Natural killer cell (primary cell): Measurements from ENCODE around the gene ZNF605. TPM values are rescaled to one million over a fixed set of nuclear protein-coding genes. Genes with fewer than 3 reads are reported as not detected.

Source experiments
- ATAC-seq, 3 donors: fragments of 150-1000 bp in 2 of 3; fragments of 200-7000 bp in 1 of 3; cut with Tn5 transposase; 1 replicate in 1 of 3; 2 replicates in 2 of 3; pipeline ENCODE4 v1.10.0; 2021; ENCODE audit warnings: mild to moderate bottlenecking in 2 of 3, moderate library complexity in 2 of 3
- DNase-seq, 2 donors: peaks; one replicate each; pipeline versions ENCODE4 v3.0.0 to v3.0.0-alpha.2; 2013 to 2021; ENCODE audit warnings: mixed read lengths in 1 of 2
- H3K27ac ChIP-seq: one replicate; pipeline ENCODE4 v1.5.1; 2013; ENCODE audit warnings: mild to moderate bottlenecking, low read length
- H3K27me3 ChIP-seq: one replicate; pipeline ENCODE4 v1.6.1; 2013; ENCODE audit warnings: low read length; ENCODE audit not compliant: control insufficient read depth, insufficient read depth
- H3K36me3 ChIP-seq: one replicate; pipeline ENCODE4 v1.6.1; 2013; ENCODE audit warnings: low read length; ENCODE audit not compliant: control insufficient read depth, insufficient read depth
- H3K4me1 ChIP-seq: one replicate; pipeline ENCODE4 v1.6.1; 2013; ENCODE audit warnings: low read length; ENCODE audit not compliant: control insufficient read depth, insufficient read depth
- H3K4me3 ChIP-seq: one replicate; pipeline ENCODE4 v1.5.1; 2013; ENCODE audit warnings: low read length
- H3K9me3 ChIP-seq: one replicate; pipeline ENCODE4 v1.6.1; 2013; ENCODE audit warnings: low read length; ENCODE audit not compliant: control insufficient read depth, insufficient read depth
- H3K27ac Mint-ChIP-seq, 2 donors: one replicate each; pipeline ENCODE4 v1.8.0; 2022; ENCODE audit warnings: mild to moderate bottlenecking in 2 of 2, mixed read lengths in 2 of 2, moderate library complexity in 1 of 2
- H3K27me3 Mint-ChIP-seq, 2 donors: one replicate each; pipeline ENCODE4 v1.8.0; 2022; ENCODE audit warnings: low read depth in 2 of 2, mixed read lengths in 2 of 2
- H3K36me3 Mint-ChIP-seq: one replicate; pipeline ENCODE4 v1.8.0; 2022; ENCODE audit warnings: mixed read lengths
- H3K4me1 Mint-ChIP-seq, 2 donors: one replicate each; pipeline ENCODE4 v1.8.0; 2022; ENCODE audit warnings: mixed read lengths in 2 of 2
- H3K4me3 Mint-ChIP-seq: one replicate; pipeline ENCODE4 v1.8.0; 2022; ENCODE audit warnings: mild to moderate bottlenecking, moderate library complexity, mixed read lengths
- H3K9me3 Mint-ChIP-seq, 2 donors: one replicate each; pipeline ENCODE4 v1.8.0; 2022; ENCODE audit warnings: mixed read lengths in 2 of 2
- CTCF ChIP-seq: fragments of 200-600 bp; IDR thresholded peaks from one replicate; pipeline ENCODE4 v1.8.0; 2022; ENCODE audit warnings: antibody characterized with exemption
- WGBS: methylation state at CpG from one replicate; pipeline ENCODE4 v1.1.7; 2013; ENCODE audit warnings: missing lambda C conversion rate; ENCODE audit not compliant: insufficient coverage; 5-methylcytosine and 5-hydroxymethylcytosine counted together
- intact Hi-C: fragments of 100-400 bp; cut with micrococcal nuclease; formaldehyde crosslinking; loops from one replicate; pipeline ENCODE4 v1.14.2; 2022
- total RNA-seq, 4 donors: library from RNA; stranded (reverse); fragments of 120-200 nt in 1 of 4; gene quantifications; one replicate each; pipeline versions ENCODE4 v1.2.3 to v1.2.4, GENCODE V29; 2013 to 2022

ZNF605 gene
- total RNA-seq, 3 donors from 2014 or later (not counting 1 experiment from before 2014, with no cell fraction given): 6.0 to 15.8 (median 7.6) TPM

DNA sequence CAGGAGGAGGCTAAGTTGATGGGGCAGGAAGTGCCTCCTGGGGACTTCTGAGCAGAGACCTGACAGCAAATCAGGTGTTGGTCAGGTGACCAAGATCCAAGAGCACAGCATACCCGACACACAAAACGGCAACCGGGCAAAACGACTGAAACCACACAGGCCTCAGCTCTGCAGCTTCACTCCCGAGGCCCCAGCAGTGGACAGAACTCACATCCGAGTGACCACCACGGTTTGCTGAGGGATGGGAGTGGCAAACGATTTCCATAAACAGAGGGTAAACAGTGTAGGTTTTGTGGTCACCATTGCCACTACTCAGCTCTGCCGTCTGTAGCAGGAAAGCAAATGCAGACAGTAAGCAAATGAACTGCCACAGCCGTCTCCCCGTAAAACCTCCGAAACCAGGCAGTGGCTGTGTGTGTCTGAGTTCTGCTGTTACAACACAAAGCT, 83.1 kb downstream of the ZNF605 start:
- Histone ChIP-seq H3K4me1 (peaks cover 12% of the 10 kb centered on the region), H3K9me3 (no peaks in the 10 kb centered on the region), H3K27ac (no peak overlapping the region), H3K4me3 (no peak overlapping the region), H3K27me3 (no peaks in the 10 kb centered on the region), H3K36me3 (peaks cover 66% of the 10 kb centered on the region)
- H3K27me3 Mint-ChIP-seq: no peaks in the 10 kb centered on the region
- H3K4me3 Mint-ChIP-seq: no peak overlapping the region
- H3K9me3 Mint-ChIP-seq: no peaks in the 10 kb centered on the region
- H3K27ac Mint-ChIP-seq: no peak overlapping the region
- peaks cover 0 to 5% of the 10 kb centered on the region in 2 donors for H3K4me1 Mint-ChIP-seq
- intact Hi-C loops: no loop called here
- DNase-seq (peak in 1 of 2 donors; percentile 56), ATAC-seq (no peak)
- 87% methylated on average over 12 of the region's 12 CpGs for WGBS
- peaks cover 6% of the 10 kb centered on the region for H3K36me3 Mint-ChIP-seq
- TF ChIP-seq CTCF: no peak

DNA sequence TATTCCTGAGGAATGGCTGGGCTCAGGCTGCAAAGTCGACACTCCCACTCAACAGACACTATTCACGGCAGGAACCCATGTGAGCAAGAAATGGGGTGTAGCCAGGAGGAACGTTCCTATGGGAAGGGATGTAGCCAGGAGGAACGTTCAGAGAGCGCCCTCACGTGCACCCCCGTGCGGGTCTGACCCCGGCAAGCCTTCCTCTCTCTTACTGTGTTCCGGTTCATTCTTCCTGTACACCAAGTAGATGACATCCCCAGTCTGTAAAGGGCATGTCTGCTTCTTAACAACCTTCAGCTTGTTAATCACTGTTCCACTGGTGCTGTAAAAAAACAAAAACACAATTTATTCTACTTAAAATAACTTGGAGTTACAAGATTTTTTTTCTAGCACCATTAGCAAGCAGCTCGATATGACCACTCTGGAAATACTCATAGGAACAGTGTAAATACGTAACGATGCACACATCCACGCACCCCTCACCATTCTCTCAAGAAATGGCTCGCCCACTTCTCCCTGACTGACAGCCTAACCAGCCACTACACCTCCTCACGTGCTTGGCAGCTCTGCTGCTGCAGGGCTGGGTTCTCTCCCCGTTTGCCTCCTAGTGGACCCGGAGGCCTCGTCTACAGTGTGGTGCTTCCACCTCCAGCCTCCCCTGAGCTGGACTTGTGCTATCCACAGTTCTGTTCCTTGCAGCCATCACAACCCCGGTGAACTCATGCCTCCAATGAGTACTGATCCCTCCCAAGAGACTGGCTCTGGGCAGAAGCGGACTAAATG, 83.8 kb downstream of the ZNF605 start:
- no peak overlapping the region for H3K27ac ChIP-seq
- no peak for TF ChIP-seq CTCF
- H3K4me3 ChIP-seq: no peak overlapping the region
- WGBS: 98% methylated on average over 21 of the region's 21 CpGs
- no peaks in the 10 kb centered on the region for H3K9me3 ChIP-seq
- Mint-ChIP-seq H3K9me3 (no peaks in the 10 kb centered on the region), H3K4me1 (peaks cover 0 to 5% of the 10 kb centered on the region in 2 donors), H3K36me3 (peaks cover 6% of the 10 kb centered on the region), H3K4me3 (no peak overlapping the region), H3K27me3 (no peaks in the 10 kb centered on the region), H3K27ac (no peak overlapping the region)
- H3K27me3 ChIP-seq: no peaks in the 10 kb centered on the region
- peaks cover 67% of the 10 kb centered on the region for H3K36me3 ChIP-seq
- DNase-seq (no peak), ATAC-seq (no peak)
- intact Hi-C loops: no loop called here
- peaks cover 12% of the 10 kb centered on the region for H3K4me1 ChIP-seq

DNA sequence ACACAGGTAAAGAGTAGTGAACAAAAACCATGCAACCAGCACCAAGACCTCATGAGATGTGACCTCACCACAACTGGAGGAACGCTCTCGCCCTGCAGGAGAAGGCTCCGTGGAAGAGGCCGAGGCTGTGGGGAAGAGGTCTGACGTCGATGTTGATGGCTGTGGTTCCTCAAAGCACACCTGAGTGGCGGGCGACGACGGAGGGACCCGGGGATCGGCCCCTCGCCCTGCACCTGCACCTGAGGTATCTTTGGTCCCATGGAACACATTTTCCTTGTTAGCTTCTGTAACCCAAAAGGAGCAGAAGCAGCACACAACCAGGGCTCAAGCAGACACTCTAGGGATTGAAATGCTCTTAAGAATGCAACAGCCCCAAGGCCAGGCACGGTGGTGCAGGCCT, 86.6 kb downstream of the ZNF605 start:
- Histone ChIP-seq H3K27ac (no peak overlapping the region), H3K4me1 (peaks cover 12% of the 10 kb centered on the region), H3K36me3 (peaks cover 62% of the 10 kb centered on the region), H3K27me3 (no peaks in the 10 kb centered on the region), H3K4me3 (no peak overlapping the region), H3K9me3 (no peaks in the 10 kb centered on the region)
- no peaks in the 10 kb centered on the region for H3K9me3 Mint-ChIP-seq
- no peaks in the 10 kb centered on the region for H3K36me3 Mint-ChIP-seq
- no peaks in the 10 kb centered on the region for H3K27me3 Mint-ChIP-seq
- WGBS: 97% methylated on average over 14 of the region's 14 CpGs
- no peak overlapping the region for H3K4me3 Mint-ChIP-seq
- DNase-seq (no peak), ATAC-seq (no peak)
- intact Hi-C loops: no loop called here
- no peak overlapping the region for H3K27ac Mint-ChIP-seq
- peaks cover 0 to 5% of the 10 kb centered on the region in 2 donors for H3K4me1 Mint-ChIP-seq
- TF ChIP-seq CTCF: no peak

Other genes starting within 250 kb of the ZNF605 start
- gene PGAM5, start 245.5 kb downstream of the ZNF605 start, total RNA-seq: 10 to 100 TPM; 19.7 to 30.2 (median 21.9) TPM
- gene ANKLE2, start 194.5 kb downstream of the ZNF605 start, total RNA-seq: 10 to 100 TPM; 67.3 to 86.4 (median 84.6) TPM
- 10 to 100 TPM; 39.1 to 54.3 (median 50.9) TPM for gene GOLGA3, start 127.4 kb downstream of the ZNF605 start, total RNA-seq
- 100 to 1,000 TPM; 161 to 170 (median 168) TPM for gene CHFR, start 68.7 kb downstream of the ZNF605 start, total RNA-seq
- gene ZNF26, start 30.1 kb upstream of the ZNF605 start, total RNA-seq: 10 to 100 TPM; 38.7 to 45.1 (median 43.0) TPM
- gene ZNF84, start 81.2 kb upstream of the ZNF605 start, total RNA-seq: 10 to 100 TPM; 23.4 to 31.1 (median 26.1) TPM
- gene ZNF140, start 124.6 kb upstream of the ZNF605 start, total RNA-seq: 10 to 100 TPM in 1 of 3 donors, 1 to 10 TPM in 2; 8.8 to 15.4 (median 9.9) TPM
- 1 to 10 TPM; 1.9 to 3.1 (median 2.3) TPM for gene ZNF891, start 174.0 kb upstream of the ZNF605 start, total RNA-seq
- 10 to 100 TPM; 12.9 to 27.9 (median 26.0) TPM for gene ZNF10, start 174.3 kb upstream of the ZNF605 start, total RNA-seq
- gene ZNF268, start 225.2 kb upstream of the ZNF605 start, total RNA-seq: 10 to 100 TPM; 12.7 to 17.5 (median 14.3) TPM